Breast epithelium (tissue), 4 donors: ENCODE results near the gene OSBPL1A. TPM values are rescaled to one million over a fixed set of nuclear protein-coding genes. Genes with fewer than 3 reads are reported as not detected.

Experiments
- DNase-seq, 2 donors: peaks; one replicate each; pipeline ENCODE4 v3.0.0-alpha.2; 2019; ENCODE audit warnings: low spot score in 2 of 2
- H3K27ac ChIP-seq, 2 donors: fragments of 200-600 bp; sonication (generic) in 1 of 2; one replicate each; pipeline ENCODE4 v1.5.1; 2016 to 2019; ENCODE audit warnings: mild to moderate bottlenecking in 1 of 2
- H3K27me3 ChIP-seq, 2 donors: fragments of 200-600 bp; sonication (generic) in 1 of 2; one replicate each; pipeline versions ENCODE4 v1.5.1 to v1.6.0; 2017 to 2019; ENCODE audit warnings: control low read depth in 1 of 2, mild to moderate bottlenecking in 1 of 2
- H3K36me3 ChIP-seq: fragments of 200-600 bp; one replicate; pipeline ENCODE4 v1.5.1; 2019
- H3K4me1 ChIP-seq, 2 donors: fragments of 200-600 bp; sonication (generic); one replicate each; pipeline ENCODE4 v1.5.1; 2016 to 2019; ENCODE audit warnings: control low read depth in 1 of 2
- H3K4me3 ChIP-seq, 3 donors: fragments of 200-600 bp; sonication (generic); 1 replicate in 2 of 3; 2 replicates in 1 of 3; pipeline ENCODE4 v1.5.1; 2016 to 2019; ENCODE audit warnings: mild to moderate bottlenecking in 3 of 3, moderate library complexity in 2 of 3
- H3K9me3 ChIP-seq, 2 donors: fragments of 200-600 bp; sonication (generic) in 1 of 2; one replicate each; pipeline ENCODE4 v1.5.1; 2016 to 2019; ENCODE audit warnings: control low read depth in 1 of 2
- POLR2A ChIP-seq: fragments of 450-650 bp; IDR thresholded peaks from one replicate; pipeline ENCODE4 v1.6.1; 2016; ENCODE audit warnings: antibody characterized with exemption, mild to moderate bottlenecking, moderate library complexity
- POLR2AphosphoS5 ChIP-seq, 3 donors: sonication (generic); formaldehyde crosslinking; IDR thresholded peaks; one replicate each; pipeline ENCODE4 v1.6.1; 2017; ENCODE audit warnings: antibody characterized with exemption in 3 of 3
- intact Hi-C: fragments of 100-400 bp; cut with DNase I; formaldehyde crosslinking; loops from one replicate; pipeline ENCODE4 v1.15.1; 2023; ENCODE audit warnings: low total_unique reads
- total RNA-seq, 3 donors: library from RNA; depleted of rRNA; stranded (reverse); fragments of >200 nt; gene quantifications; one replicate each; pipeline ENCODE4 v1.1.0, GENCODE V29; 2016
- TF ChIP-seq, protein P1 (sequence below), 3 donors: fragments of 450-650 bp; IDR thresholded peaks; one replicate each; pipeline ENCODE4 v1.5.1; 2016 to 2017; ENCODE audit warnings: antibody characterized with exemption in 3 of 3, mild to moderate bottlenecking in 3 of 3, moderate library complexity in 3 of 3

OSBPL1A gene
- total RNA-seq, 3 donors from 2014 or later = 61.1 to 84.3 (median 77.0) TPM

GRCh38 chr18:24341361-24341760, 56.3 kb downstream of the OSBPL1A start:
- no peak overlapping the region for H3K27ac ChIP-seq
- H3K4me3 ChIP-seq = no peak overlapping the region
- H3K27me3 ChIP-seq = no peaks in the 10 kb centered on the region
- DNase-seq = no peak
- H3K4me1 ChIP-seq = no peaks in the 10 kb centered on the region
- H3K9me3 ChIP-seq = no peaks in the 10 kb centered on the region
- TF ChIP-seq, protein P1, sequence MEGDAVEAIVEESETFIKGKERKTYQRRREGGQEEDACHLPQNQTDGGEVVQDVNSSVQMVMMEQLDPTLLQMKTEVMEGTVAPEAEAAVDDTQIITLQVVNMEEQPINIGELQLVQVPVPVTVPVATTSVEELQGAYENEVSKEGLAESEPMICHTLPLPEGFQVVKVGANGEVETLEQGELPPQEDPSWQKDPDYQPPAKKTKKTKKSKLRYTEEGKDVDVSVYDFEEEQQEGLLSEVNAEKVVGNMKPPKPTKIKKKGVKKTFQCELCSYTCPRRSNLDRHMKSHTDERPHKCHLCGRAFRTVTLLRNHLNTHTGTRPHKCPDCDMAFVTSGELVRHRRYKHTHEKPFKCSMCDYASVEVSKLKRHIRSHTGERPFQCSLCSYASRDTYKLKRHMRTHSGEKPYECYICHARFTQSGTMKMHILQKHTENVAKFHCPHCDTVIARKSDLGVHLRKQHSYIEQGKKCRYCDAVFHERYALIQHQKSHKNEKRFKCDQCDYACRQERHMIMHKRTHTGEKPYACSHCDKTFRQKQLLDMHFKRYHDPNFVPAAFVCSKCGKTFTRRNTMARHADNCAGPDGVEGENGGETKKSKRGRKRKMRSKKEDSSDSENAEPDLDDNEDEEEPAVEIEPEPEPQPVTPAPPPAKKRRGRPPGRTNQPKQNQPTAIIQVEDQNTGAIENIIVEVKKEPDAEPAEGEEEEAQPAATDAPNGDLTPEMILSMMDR (IDR thresholded peaks at IDR 0.05) = no peak
- no peak for TF ChIP-seq POLR2AphosphoS5 (IDR thresholded peaks at IDR 0.05)
- no peak for TF ChIP-seq POLR2A
- intact Hi-C loops = no loop called here
- H3K36me3 ChIP-seq = no peaks in the 10 kb centered on the region

- Histone ChIP-seq H3K36me3 (no peaks in the 10 kb centered on the region), H3K4me3 (no peak overlapping the region), H3K9me3 (no peaks in the 10 kb centered on the region), H3K27me3 (no peaks in the 10 kb centered on the region), H3K27ac (no peak overlapping the region), H3K4me1 (no peaks in the 10 kb centered on the region)
- intact Hi-C loops = no loop called here
- TF ChIP-seq POLR2AphosphoS5 (IDR thresholded peaks at IDR 0.05) (no peak), POLR2A (no peak)
- TF ChIP-seq, protein P1 (IDR thresholded peaks at IDR 0.05) = no peak
- DNase-seq = no peak
These were observed 64.5 kb downstream of the OSBPL1A start for GRCh38 chr18:24333084-24333483.

GRCh38 chr18:24326211-24326610, 71.4 kb downstream of the OSBPL1A start:
- Histone ChIP-seq H3K27ac (no peak overlapping the region), H3K27me3 (no peaks in the 10 kb centered on the region), H3K4me3 (no peak overlapping the region), H3K4me1 (no peaks in the 10 kb centered on the region), H3K9me3 (no peaks in the 10 kb centered on the region), H3K36me3 (no peaks in the 10 kb centered on the region)
- DNase-seq = no peak
- intact Hi-C loops = no loop called here
- no peak for TF ChIP-seq POLR2AphosphoS5 (IDR thresholded peaks at IDR 0.05)
- no peak for TF ChIP-seq POLR2A
- TF ChIP-seq, protein P1 (IDR thresholded peaks at IDR 0.05) = no peak

- intact Hi-C loops = no loop called here
- H3K4me3 ChIP-seq = no peak overlapping the region
- H3K27ac ChIP-seq = no peak overlapping the region
- H3K4me1 ChIP-seq = no peaks in the 10 kb centered on the region
- H3K36me3 ChIP-seq = no peaks in the 10 kb centered on the region
- DNase-seq = no peak
- TF ChIP-seq POLR2A (no peak), POLR2AphosphoS5 (IDR thresholded peaks at IDR 0.05) (no peak)
- TF ChIP-seq, protein P1 (IDR thresholded peaks at IDR 0.05) = no peak
- H3K9me3 ChIP-seq = no peaks in the 10 kb centered on the region
- H3K27me3 ChIP-seq = no peaks in the 10 kb centered on the region
These were observed 75.0 kb downstream of the OSBPL1A start for GRCh38 chr18:24322584-24323136.

DNA sequence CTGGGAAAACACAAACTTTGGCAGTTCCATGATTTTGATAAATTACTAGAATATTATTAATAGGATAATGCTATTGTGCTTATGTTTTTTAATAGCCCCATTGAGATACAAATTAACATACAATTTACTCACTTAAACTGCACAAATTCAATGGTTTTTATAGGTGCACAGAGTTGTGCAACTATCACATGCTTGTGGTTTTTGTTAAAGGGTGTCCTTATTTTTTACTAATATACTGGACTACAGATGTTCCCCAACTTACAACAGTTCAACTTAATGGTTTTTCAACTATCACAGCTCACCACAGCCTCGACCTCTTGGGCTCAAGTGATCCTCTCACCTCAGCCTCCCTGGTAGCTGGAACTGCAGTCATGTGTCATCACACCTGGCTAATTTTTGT, 76.6 kb downstream of the OSBPL1A start:
- Histone ChIP-seq H3K27me3 (no peaks in the 10 kb centered on the region), H3K36me3 (no peaks in the 10 kb centered on the region), H3K9me3 (no peaks in the 10 kb centered on the region), H3K4me3 (no peak overlapping the region), H3K27ac (no peak overlapping the region), H3K4me1 (no peaks in the 10 kb centered on the region)
- intact Hi-C loops = no loop called here
- TF ChIP-seq POLR2AphosphoS5 (IDR thresholded peaks at IDR 0.05) (no peak), POLR2A (no peak)
- TF ChIP-seq, protein P1 (IDR thresholded peaks at IDR 0.05) = no peak
- no peak for DNase-seq
